H1 (cell line): ENCODE data around the gene PYCARD. TPM values are rescaled to one million over a fixed set of nuclear protein-coding genes. Genes with fewer than 3 reads are reported as not detected.

ENCODE experiments used
- CTCF ChIA-PET: fragments of 300-600 bp; sonication (Branson Sonifier 250); formaldehyde crosslinking; loops from one replicate; lab custom pipeline; 2021; ENCODE audit not compliant: partially characterized antibody; lab: Charles Lee
- POLR2A ChIA-PET: fragments of 300-600 bp; sonication (Branson Sonifier 250); formaldehyde crosslinking; loops from one replicate; lab custom pipeline; 2021; ENCODE audit warnings: inconsistent platforms; ENCODE audit not compliant: partially characterized antibody; lab: Charles Lee
- DNase-seq, 2 experiments: peaks; one replicate each; pipeline versions ENCODE4 v3.0.0 to v3.0.0-alpha.2; 2010 to 2022; ENCODE audit warnings: low spot score in 2 of 2, low read depth in 1 of 2, mixed read lengths in 1 of 2
- FAIRE-seq: peaks from 2 replicates; lab custom pipeline; 2011; peaks lifted over from hg19 to GRCh38; lab: Jason Lieb, UNC
- H2AFZ ChIP-seq: 2 replicates; pipeline ENCODE4 v1.8.1; 2012; ENCODE audit warnings: low read length, inconsistent platforms
- H2AK5ac ChIP-seq: 2 replicates; pipeline ENCODE4 v1.6.1; 2013; ENCODE audit warnings: low read depth, low read length
- H2BK120ac ChIP-seq: replicated peaks from 2 replicates; pipeline ENCODE3; 2013; ENCODE audit warnings: low read depth, low read length, inconsistent platforms
- H2BK12ac ChIP-seq: 2 replicates; pipeline ENCODE4 v1.6.1; 2013; ENCODE audit warnings: low read depth, low read length
- H2BK15ac ChIP-seq: 2 replicates; pipeline ENCODE4 v1.6.1; 2013; ENCODE audit warnings: low read length
- H2BK20ac ChIP-seq: 2 replicates; pipeline ENCODE4 v1.6.1; 2013; ENCODE audit warnings: low read length
- H2BK5ac ChIP-seq: 2 replicates; pipeline ENCODE4 v1.6.1; 2013; ENCODE audit warnings: low read depth, low read length
- H3K14ac ChIP-seq: 2 replicates; pipeline ENCODE4 v1.6.1; 2013; ENCODE audit warnings: inconsistent platforms; ENCODE audit not compliant: insufficient read length
- H3K18ac ChIP-seq: 2 replicates; pipeline ENCODE4 v1.6.1; 2013; ENCODE audit warnings: low read length; ENCODE audit errors: extremely low read depth
- H3K23ac ChIP-seq: 2 replicates; pipeline ENCODE4 v1.6.1; 2013; ENCODE audit warnings: inconsistent platforms; ENCODE audit not compliant: insufficient read length
- H3K23me2 ChIP-seq: 2 replicates; pipeline ENCODE4 v1.6.1; 2013; ENCODE audit warnings: low read depth, low read length
- H3K27ac ChIP-seq: 2 replicates; pipeline ENCODE4 v1.6.1; 2011; ENCODE audit warnings: low read depth, low read length, inconsistent platforms
- H3K27me3 ChIP-seq, 4 experiments: replicated peaks in 1 of 4; 1 replicate in 1 of 4; 2 replicates in 3 of 4; pipeline versions ENCODE4 v1.6.1 to v1.8.1; 2011 to 2013; ENCODE audit warnings: low read length in 3 of 4, mild to moderate bottlenecking in 3 of 4, inconsistent platforms in 2 of 4, mixed read lengths in 2 of 4, moderate library complexity in 1 of 4; ENCODE audit not compliant: control insufficient read depth in 3 of 4, insufficient read depth in 3 of 4; ENCODE audit errors: extremely low read depth in 1 of 4
- H3K36me3 ChIP-seq, 4 experiments: 2 replicates each; pipeline versions ENCODE4 v1.6.1 to v1.8.1; 2011 to 2013; ENCODE audit warnings: mild to moderate bottlenecking in 4 of 4, low read length in 3 of 4, moderate library complexity in 2 of 4, control low read depth in 1 of 4, inconsistent platforms in 1 of 4; ENCODE audit not compliant: insufficient read depth in 4 of 4, control insufficient read depth in 2 of 4
- H3K4ac ChIP-seq: replicated peaks from 2 replicates; pipeline ENCODE3; 2013; ENCODE audit warnings: low read length, low read depth, mixed read lengths, inconsistent platforms; ENCODE audit not compliant: insufficient read length
- H3K4me1 ChIP-seq, 4 experiments: replicated peaks in 1 of 4; 1 replicate in 1 of 4; 2 replicates in 3 of 4; pipeline versions ENCODE4 v1.6.1 to v1.8.1; 2011 to 2013; ENCODE audit warnings: low read length in 3 of 4, inconsistent platforms in 2 of 4, mixed read lengths in 1 of 4; ENCODE audit not compliant: insufficient read depth in 4 of 4, control insufficient read depth in 3 of 4
- H3K4me2 ChIP-seq, 2 experiments: 2 replicates each; pipeline versions ENCODE4 v1.6.1 to v1.8.1; 2011 to 2013; ENCODE audit warnings: low read depth in 2 of 2, low read length in 2 of 2, control low read depth in 1 of 2, inconsistent platforms in 1 of 2, mild to moderate bottlenecking in 1 of 2; ENCODE audit not compliant: insufficient read depth in 1 of 2
- H3K4me3 ChIP-seq, 4 experiments: fragments of 200-600, 300-600 bp in 1 of 4; sonication (generic), shearing (Covaris generic), sonication (Bioruptor Twin) in 1 of 4; 2 replicates each; pipeline versions ENCODE4 v1.5.1 to v1.8.1; 2011 to 2016; ENCODE audit warnings: low read length in 4 of 4, low read depth in 3 of 4, control low read depth in 2 of 4, inconsistent platforms in 2 of 4, mild to moderate bottlenecking in 2 of 4, mixed read lengths in 1 of 4, moderate library complexity in 1 of 4; ENCODE audit not compliant: insufficient read depth in 2 of 4; ENCODE audit errors: extremely low read depth in 1 of 4
- H3K56ac ChIP-seq: replicated peaks from 2 replicates; pipeline ENCODE3; 2013; ENCODE audit warnings: low read depth, mild to moderate bottlenecking, mixed read lengths, low read length, inconsistent platforms; ENCODE audit not compliant: insufficient read length
- H3K79me1 ChIP-seq: 2 replicates; pipeline ENCODE4 v1.6.1; 2013; ENCODE audit warnings: low read depth, low read length, control low read depth
- H3K79me2 ChIP-seq, 2 experiments: 2 replicates each; pipeline versions ENCODE4 v1.6.1 to v1.8.1; 2012 to 2013; ENCODE audit warnings: low read length in 2 of 2, mild to moderate bottlenecking in 2 of 2, inconsistent platforms in 1 of 2; ENCODE audit not compliant: insufficient read depth in 2 of 2, control insufficient read depth in 1 of 2
- H3K9ac ChIP-seq, 4 experiments: replicated peaks in 1 of 4; 1 replicate in 1 of 4; 2 replicates in 3 of 4; pipeline versions ENCODE4 v1.6.1 to v1.8.1; 2011 to 2013; ENCODE audit warnings: low read depth in 3 of 4, low read length in 3 of 4, control low read depth in 2 of 4, mild to moderate bottlenecking in 2 of 4, moderate library complexity in 2 of 4, inconsistent platforms in 1 of 4; ENCODE audit errors: extremely low read depth in 1 of 4
- H3K9me3 ChIP-seq, 2 experiments: 2 replicates each; pipeline versions ENCODE4 v1.6.1 to v1.8.1; 2012 to 2013; ENCODE audit warnings: mild to moderate bottlenecking in 2 of 2, moderate library complexity in 2 of 2, control low read depth in 1 of 2, inconsistent platforms in 1 of 2, low read depth in 1 of 2, low read length in 1 of 2, mixed read lengths in 1 of 2; ENCODE audit not compliant: insufficient read depth in 2 of 2
- H4K20me1 ChIP-seq, 2 experiments: replicated peaks in 1 of 2; 2 replicates each; pipeline versions ENCODE3 to v1.8.1; 2011 to 2013; ENCODE audit warnings: inconsistent platforms in 2 of 2, low read length in 2 of 2, mild to moderate bottlenecking in 1 of 2; ENCODE audit not compliant: insufficient read depth in 2 of 2, control insufficient read depth in 1 of 2
- H4K5ac ChIP-seq: 2 replicates; pipeline ENCODE4 v1.6.1; 2013; ENCODE audit warnings: low read length, low read depth, mixed read lengths, inconsistent platforms; ENCODE audit not compliant: insufficient read length
- H4K8ac ChIP-seq: 2 replicates; pipeline ENCODE4 v1.8.0; 2013; ENCODE audit warnings: mild to moderate bottlenecking, moderate library complexity, low read length, inconsistent platforms; ENCODE audit not compliant: insufficient read depth; ENCODE audit errors: extremely low read depth
- H4K91ac ChIP-seq: replicated peaks from 2 replicates; pipeline ENCODE3; 2013; ENCODE audit warnings: low read length, mixed read lengths, inconsistent platforms; ENCODE audit not compliant: insufficient read length
- CTCF ChIP-seq, 3 experiments: IDR thresholded peaks; 1 replicate in 2 of 3; 2 replicates in 1 of 3; pipeline versions ENCODE4 v1.5.1 to v1.6.1; 2011; ENCODE audit warnings: low read length in 3 of 3, mild to moderate bottlenecking in 3 of 3, inconsistent platforms in 2 of 3, low read depth in 1 of 3, moderate library complexity in 1 of 3; ENCODE audit not compliant: insufficient read depth in 1 of 3; ENCODE audit errors: control extremely low read depth in 1 of 3
- NRF1 ChIP-seq: IDR thresholded peaks from 2 replicates; pipeline ENCODE4 v1.6.1; 2011; ENCODE audit warnings: mild to moderate bottlenecking, low read depth, low read length, improper control_type of control experiment
- POLR2AphosphoS5 ChIP-seq: IDR thresholded peaks from 2 replicates; pipeline ENCODE4 v1.6.1; 2011; ENCODE audit warnings: low read depth, low read length
- WGBS, 2 experiments: shearing (Covaris generic) in 1 of 2; methylation state at CpG; one replicate each; pipeline versions ENCODE4 v1.1.6 to v1.1.7; 2013 to 2015; ENCODE audit warnings: low lambda C conversion rate in 2 of 2, mixed read lengths in 2 of 2, inconsistent platforms in 1 of 2, low coverage in 1 of 2, missing lambda C conversion rate in 1 of 2; ENCODE audit not compliant: insufficient replicate concordance in 2 of 2, insufficient coverage in 1 of 2, insufficient read length in 1 of 2; ENCODE audit errors: extremely low coverage in 1 of 2, missing lambda C conversion rate in 1 of 2; 5-methylcytosine and 5-hydroxymethylcytosine counted together
- polyA plus RNA-seq, 7 experiments: library from polyadenylated mRNA; depleted of rRNA in 3 of 7; stranded (reverse) in 5 of 7; unstranded in 2 of 7; fragments of >200 nt in 5 of 7; fragments of 200-250 nt in 2 of 7; gene quantifications; 1 replicate in 5 of 7; 2 replicates in 1 of 7; 4 replicates in 1 of 7; pipeline versions ENCODE4 v1.2.1 to v1.2.3, GENCODE V29; 2011 to 2013; ENCODE audit warnings: missing spikeins in 2 of 7, mixed read lengths in 2 of 7
- total RNA-seq: library from RNA; stranded (reverse); fragmentation: NEBNext Ultra II Directional; extraction: Animal tissue kit (Norgen Biotek cat#: 25700); gene quantifications from 2 replicates; pipeline ENCODE4 v1.2.1, GENCODE V29; 2021

The PYCARD gene
- total and polyA plus RNA-seq, 2 of the 8 experiments (the other 6 are each of a cell fraction or from before 2014, with no cell fraction given) = 29.9 to 77.9 TPM

- Histone ChIP-seq H3K23ac (no peak overlapping the region), H3K18ac (no peak overlapping the region), H2AK5ac (no peak overlapping the region), H3K79me1 (peaks cover 7% of the 10 kb centered on the region), H4K91ac (no peak overlapping the region), H3K4me3 (no peak overlapping the region), H3K36me3 (peaks cover 50 to 77% (median 75%) of the 10 kb centered on the region in 4 experiments), H3K27me3 (no peaks in the 10 kb centered on the region), H3K23me2 (no peaks in the 10 kb centered on the region), H4K5ac (no peak overlapping the region), H3K9me3 (no peaks in the 10 kb centered on the region), H3K9ac (no peak overlapping the region), H2AFZ (no peak overlapping the region), H2BK120ac (no peak overlapping the region), H3K4me2 (no peak overlapping the region), H2BK5ac (no peak overlapping the region), H3K56ac (no peak overlapping the region), H3K4me1 (no peaks in the 10 kb centered on the region), H3K4ac (no peak overlapping the region), H4K8ac (no peak overlapping the region), H2BK15ac (no peak overlapping the region), H3K14ac (no peak overlapping the region), H4K20me1 (peaks cover 5 to 36% of the 10 kb centered on the region in 2 experiments), H2BK12ac (no peak overlapping the region), H3K79me2 (peaks cover 0 to 22% of the 10 kb centered on the region in 2 experiments; a peak in 2 of 4 replicates), H2BK20ac (no peak overlapping the region), H3K27ac (no peak overlapping the region)
- 93% methylated on average over 2 of the region's 2 CpGs; no CpG with 5 or more reads in 1 of the 2 experiments for WGBS, 2 experiments
- ChIA-PET POLR2A (interaction anchor here (0.6 to 17.4 kb wide), 12 partner anchors 9 to 317 kb away, joined by 3 to 430 read pairs (median 6); partner anchors contain the start of genes FUS, KAT8, PYCARD and PYDC1), CTCF (interaction anchor here (1.6 kb wide), 1 partner anchor 23 kb away, joined by 4 read pairs; the partner anchor contains the start of gene PYDC1)
- DNase-seq (no peak), FAIRE-seq (no peak)
- TF ChIP-seq CTCF (IDR thresholded peaks at IDR 0.05; ENCODE audit: control extremely low read depth in 1 of 3, insufficient read depth in 1 of 3, low read depth in 1 of 3, low read length in 3 of 3) (no peak), POLR2AphosphoS5 (peak; percentile 42), NRF1 (no peak)
These were observed 8.7 kb downstream of the PYCARD start for GRCh38 chr16:31193874-31194273.
